ENCODE data around the gene WDR91. TPM values are rescaled to one million over a fixed set of nuclear protein-coding genes. Genes with fewer than 3 reads are reported as not detected.

The WDR91 gene
- total and polyA plus RNA-seq, 9 donors, result 7.3 to 13.6 (median 9.9) TPM

DNA sequence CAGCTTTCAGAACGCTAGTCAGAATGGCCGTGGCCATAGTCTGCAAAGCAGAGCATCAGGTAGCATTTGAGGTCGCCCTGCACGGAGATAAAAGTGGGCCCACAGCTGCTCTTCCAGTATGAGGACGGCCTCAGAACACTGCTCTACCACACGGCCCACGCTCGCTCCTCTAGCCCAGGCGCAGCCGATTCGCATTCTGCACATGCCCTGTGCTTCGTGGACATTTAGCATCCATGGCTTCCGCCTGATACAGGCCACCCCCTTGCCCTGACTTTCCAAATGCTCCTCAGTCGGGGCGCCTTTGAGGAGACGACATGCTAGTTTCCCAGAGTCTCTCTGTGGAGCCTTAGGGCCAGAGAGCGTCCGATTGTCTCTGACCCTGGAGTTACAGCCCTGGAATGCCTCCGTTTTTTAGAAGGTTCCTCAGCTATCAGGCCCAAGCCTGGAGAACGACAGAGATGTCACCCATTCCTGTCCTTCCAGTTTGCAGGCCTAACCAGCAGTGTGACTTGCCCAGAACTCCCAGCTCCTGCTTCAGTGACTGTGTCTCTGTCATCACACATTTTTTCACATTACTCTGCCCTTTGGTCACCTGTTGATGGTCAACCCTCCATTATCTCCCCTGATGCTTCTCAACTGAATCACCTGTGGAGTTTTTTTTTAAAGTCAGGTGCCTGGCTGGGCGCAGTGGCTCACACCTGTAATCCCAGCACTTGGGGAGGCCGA is 36.6 kb upstream of the WDR91 start:
- Histone ChIP-seq H3K9me3 (replicated peaks; ENCODE audit: control insufficient read depth, low read depth, low read length) (no peaks in the 10 kb centered on the region), H3K4me3 (ENCODE audit: low read length) (no peak overlapping the region), H3K27ac (ENCODE audit: low read length) (no peak overlapping the region), H3K4me1 (ENCODE audit: control insufficient read depth, insufficient read depth, low read length) (no peaks in the 10 kb centered on the region), H3K27me3 (ENCODE audit: control insufficient read depth, insufficient read depth, low read length) (no peaks in the 10 kb centered on the region), H3K36me3 (ENCODE audit: control insufficient read depth, insufficient read depth, low read length) (no peaks in the 10 kb centered on the region)
- no peak for DNase-seq
- WGBS (ENCODE audit: insufficient coverage), result 93% methylated on average over 19 of the region's 22 CpGs

DNA sequence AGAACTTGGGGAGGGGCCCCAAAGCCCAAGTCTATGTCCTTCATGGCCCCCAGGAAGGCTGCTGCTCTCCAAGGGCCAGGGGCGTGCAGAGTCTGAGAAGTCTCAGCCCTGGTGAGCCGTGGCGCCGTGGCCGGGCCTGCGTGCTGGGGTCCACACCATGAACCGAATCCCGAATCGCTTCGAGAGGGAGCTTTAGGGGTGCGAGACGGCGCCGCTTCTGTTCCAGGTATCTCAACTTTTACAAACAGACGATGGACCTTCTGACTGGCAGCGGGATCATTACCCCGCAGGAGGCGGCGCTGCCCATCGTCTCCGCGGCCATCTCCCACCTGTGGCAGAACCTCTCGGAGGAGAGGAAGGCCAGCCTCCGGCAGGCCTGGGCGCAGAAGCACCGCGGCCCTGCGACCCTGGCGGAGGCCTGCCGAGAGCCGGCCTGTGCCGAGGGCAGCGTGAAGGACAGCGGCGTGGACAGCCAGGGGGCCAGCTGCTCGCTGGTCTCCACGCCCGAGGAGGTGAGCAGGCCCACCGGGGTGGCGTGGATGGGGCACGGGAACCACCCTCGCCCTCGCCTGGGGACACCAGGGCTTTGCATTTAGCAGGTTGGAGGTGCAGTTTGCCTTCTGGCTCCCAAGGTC is 35.0 kb upstream of the WDR91 start:
- H3K36me3 ChIP-seq (ENCODE audit: control insufficient read depth, insufficient read depth, low read length), result no peaks in the 10 kb centered on the region
- no peak overlapping the region for H3K27ac ChIP-seq (ENCODE audit: low read length)
- no peak for DNase-seq
- H3K9me3 ChIP-seq (replicated peaks; ENCODE audit: control insufficient read depth, low read depth, low read length), result no peaks in the 10 kb centered on the region
- 94% methylated on average over 43 of the region's 43 CpGs for WGBS (ENCODE audit: insufficient coverage)
- no peaks in the 10 kb centered on the region for H3K4me1 ChIP-seq (ENCODE audit: control insufficient read depth, insufficient read depth, low read length)
- no peaks in the 10 kb centered on the region for H3K27me3 ChIP-seq (ENCODE audit: control insufficient read depth, insufficient read depth, low read length)
- no peak overlapping the region for H3K4me3 ChIP-seq (ENCODE audit: low read length)

DNA sequence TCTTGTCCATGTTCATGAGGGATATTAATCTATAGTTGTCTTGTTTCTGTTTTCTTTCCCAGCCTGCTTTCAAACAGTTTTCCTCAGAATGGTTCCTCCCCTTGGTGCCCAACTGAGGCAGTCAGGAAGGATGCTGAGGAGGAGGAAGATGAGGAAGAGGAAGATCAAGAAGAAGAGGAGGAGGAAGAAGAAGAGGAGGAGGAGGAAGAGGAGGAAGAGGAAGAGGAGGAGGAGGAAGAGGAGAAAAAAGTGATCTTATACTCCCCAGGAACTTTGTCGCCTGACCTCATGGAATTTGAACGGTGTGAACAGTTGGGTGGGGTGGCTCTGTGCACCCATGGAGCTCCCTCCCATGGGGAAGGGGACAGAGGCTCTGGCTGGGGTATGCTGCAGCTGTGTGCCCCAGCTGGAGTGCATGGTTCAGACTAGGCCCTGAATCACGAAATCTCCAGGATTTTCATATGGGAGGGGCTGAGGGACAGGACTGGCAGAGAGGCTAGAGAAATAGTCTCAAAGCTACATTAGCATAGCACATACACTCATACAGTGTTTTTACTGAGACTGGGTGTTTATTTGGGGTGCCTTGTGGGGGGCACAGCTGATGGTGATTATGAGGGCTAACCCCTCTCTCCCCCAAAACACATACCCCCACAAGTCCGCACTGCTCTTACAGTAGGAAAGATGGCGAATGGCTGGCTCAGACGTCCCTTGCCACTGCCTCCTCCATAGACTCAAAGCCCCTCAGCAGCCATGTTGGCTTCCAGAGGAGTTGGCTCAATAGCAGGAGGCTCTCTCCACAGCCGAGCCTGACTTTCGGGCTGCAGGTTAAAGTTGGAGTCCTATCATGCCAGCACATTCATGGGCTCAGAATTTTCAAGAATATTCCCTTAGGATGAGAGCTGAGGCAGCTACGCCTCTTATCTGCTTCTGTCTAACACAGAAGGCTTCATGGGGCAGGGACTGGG is 34.2 kb upstream of the WDR91 start:
- no peak for DNase-seq
- Histone ChIP-seq H3K4me1 (ENCODE audit: control insufficient read depth, insufficient read depth, low read length) (peaks cover 3% of the 10 kb centered on the region), H3K27ac (ENCODE audit: low read length) (no peak overlapping the region), H3K27me3 (ENCODE audit: control insufficient read depth, insufficient read depth, low read length) (no peaks in the 10 kb centered on the region), H3K9me3 (replicated peaks; ENCODE audit: control insufficient read depth, low read depth, low read length) (no peaks in the 10 kb centered on the region), H3K36me3 (ENCODE audit: control insufficient read depth, insufficient read depth, low read length) (no peaks in the 10 kb centered on the region), H3K4me3 (ENCODE audit: low read length) (no peak overlapping the region)
- WGBS (ENCODE audit: insufficient coverage), result 91% methylated on average over 6 of the region's 9 CpGs

DNA sequence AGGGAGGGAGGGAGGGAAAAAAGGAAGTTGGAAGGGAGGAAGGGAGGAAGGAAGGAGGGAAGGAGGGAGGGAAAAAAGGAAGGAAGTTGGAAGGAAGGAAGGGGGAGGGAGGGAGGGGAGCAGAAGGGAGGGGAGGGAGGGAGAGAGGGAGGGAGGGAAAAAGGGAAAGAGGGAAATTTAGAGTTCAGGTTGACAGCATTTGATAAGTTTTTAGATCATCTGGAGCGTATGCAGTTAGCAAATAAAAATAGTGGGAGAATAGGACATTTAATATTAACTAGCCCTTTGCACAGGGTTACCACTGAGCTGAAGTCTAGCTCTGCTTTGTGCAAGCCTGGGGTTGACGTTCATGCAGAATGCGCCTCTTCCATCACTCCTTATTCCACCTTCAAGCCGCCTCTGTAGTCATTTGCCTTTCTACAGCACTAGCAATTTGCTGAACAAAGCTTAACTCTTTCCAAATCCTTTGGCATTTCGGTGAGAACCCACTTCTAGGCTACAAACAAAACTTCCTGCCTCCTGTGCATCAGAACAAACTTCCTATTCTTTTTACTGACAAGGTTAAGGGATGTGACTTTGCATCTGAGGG is 30.9 kb upstream of the WDR91 start:
- Histone ChIP-seq H3K27ac (ENCODE audit: low read length) (no peak overlapping the region), H3K36me3 (ENCODE audit: control insufficient read depth, insufficient read depth, low read length) (no peaks in the 10 kb centered on the region), H3K4me1 (ENCODE audit: control insufficient read depth, insufficient read depth, low read length) (peaks cover 10% of the 10 kb centered on the region), H3K27me3 (ENCODE audit: control insufficient read depth, insufficient read depth, low read length) (no peaks in the 10 kb centered on the region), H3K4me3 (ENCODE audit: low read length) (no peak overlapping the region), H3K9me3 (replicated peaks; ENCODE audit: control insufficient read depth, low read depth, low read length) (no peaks in the 10 kb centered on the region)
- no peak for DNase-seq
- WGBS (ENCODE audit: insufficient coverage), result 63% methylated on average over 3 of the region's 5 CpGs

DNA sequence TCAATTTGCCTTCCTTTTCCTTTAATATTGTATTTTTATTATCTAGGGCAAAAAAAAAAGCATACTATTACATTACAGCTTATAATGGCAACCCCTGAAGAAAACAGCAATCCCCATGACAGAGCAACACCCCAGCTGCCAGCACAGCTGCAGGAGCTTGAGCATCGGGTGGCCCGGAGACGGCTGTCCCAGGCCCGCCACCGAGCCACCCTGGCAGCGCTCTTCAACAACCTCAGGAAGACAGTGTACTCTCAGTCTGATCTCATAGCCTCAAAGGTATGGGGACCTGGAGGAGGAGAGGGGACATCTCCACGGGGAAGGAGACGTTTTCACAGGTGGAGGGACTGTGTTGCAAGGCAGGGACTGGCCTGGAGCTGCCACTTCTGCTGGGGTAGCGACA is 29.1 kb upstream of the WDR91 start:
- no peaks in the 10 kb centered on the region for H3K36me3 ChIP-seq (ENCODE audit: control insufficient read depth, insufficient read depth, low read length)
- H3K4me3 ChIP-seq (ENCODE audit: low read length), result no peak overlapping the region
- peaks cover 10% of the 10 kb centered on the region for H3K4me1 ChIP-seq (ENCODE audit: control insufficient read depth, insufficient read depth, low read length)
- no peak overlapping the region for H3K27ac ChIP-seq (ENCODE audit: low read length)
- no peaks in the 10 kb centered on the region for H3K27me3 ChIP-seq (ENCODE audit: control insufficient read depth, insufficient read depth, low read length)
- H3K9me3 ChIP-seq (replicated peaks; ENCODE audit: control insufficient read depth, low read depth, low read length), result no peaks in the 10 kb centered on the region
- peak; percentile 45 for DNase-seq
- WGBS (ENCODE audit: insufficient coverage), result 69% methylated on average over 2 of the region's 9 CpGs

DNA sequence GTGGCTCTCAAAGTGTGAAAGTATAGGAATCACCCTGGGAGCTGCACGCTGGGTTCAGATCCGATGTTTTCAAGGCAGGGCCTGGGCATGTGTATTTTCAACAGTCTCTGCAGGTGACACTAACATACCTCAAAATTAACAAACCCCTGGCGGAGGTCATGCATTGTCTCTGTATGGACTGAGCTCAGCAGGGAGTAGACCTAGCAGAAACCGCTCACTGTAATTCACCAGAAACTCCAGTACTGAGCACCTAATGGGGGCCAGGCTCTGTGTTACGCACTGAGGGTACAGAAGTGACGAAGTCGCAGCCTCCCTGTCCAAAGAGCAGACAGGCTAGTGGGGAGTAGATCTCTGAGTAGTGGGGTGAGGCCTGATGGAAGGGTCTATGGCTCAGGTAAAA is 27.9 kb upstream of the WDR91 start:
- Histone ChIP-seq H3K9me3 (replicated peaks; ENCODE audit: control insufficient read depth, low read depth, low read length) (no peaks in the 10 kb centered on the region), H3K27ac (ENCODE audit: low read length) (no peak overlapping the region), H3K27me3 (ENCODE audit: control insufficient read depth, insufficient read depth, low read length) (no peaks in the 10 kb centered on the region), H3K4me3 (ENCODE audit: low read length) (no peak overlapping the region), H3K36me3 (ENCODE audit: control insufficient read depth, insufficient read depth, low read length) (no peaks in the 10 kb centered on the region), H3K4me1 (ENCODE audit: control insufficient read depth, insufficient read depth, low read length) (peaks cover 10% of the 10 kb centered on the region)
- WGBS (ENCODE audit: insufficient coverage), result 82% methylated on average over 4 of the region's 7 CpGs
- no peak for DNase-seq

DNA sequence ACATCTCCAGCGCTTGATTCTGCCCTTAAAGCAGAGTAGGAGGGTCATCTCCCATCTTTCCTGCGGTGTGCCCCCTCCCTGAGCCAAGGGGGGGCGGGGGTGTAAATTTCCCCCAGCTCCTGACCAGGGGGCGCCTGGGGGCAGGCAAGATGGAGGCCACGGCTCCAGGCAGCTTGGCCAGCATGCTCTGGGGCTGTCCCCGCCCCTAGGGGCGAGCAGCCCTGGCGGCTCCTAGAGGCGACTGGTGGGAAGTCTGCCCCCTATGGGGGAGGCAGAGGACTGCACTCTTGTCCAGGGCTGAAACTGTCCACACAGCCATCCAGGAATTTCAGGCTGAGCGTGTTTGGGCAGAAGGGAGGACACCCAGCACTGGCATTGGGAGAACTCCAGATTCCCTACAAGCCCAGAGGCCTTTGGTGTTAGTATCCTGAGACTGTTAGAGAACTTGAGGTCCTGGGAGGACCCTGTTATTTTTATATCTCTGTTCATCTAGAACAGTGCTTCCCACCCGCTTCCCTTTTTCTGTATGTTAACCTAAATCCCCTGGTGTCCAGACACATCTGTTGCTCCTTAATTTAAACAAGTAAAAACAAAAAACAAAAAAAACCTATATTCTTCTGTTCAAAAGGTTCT is 26.9 kb upstream of the WDR91 start:
- H3K4me3 ChIP-seq (ENCODE audit: low read length), result no peak overlapping the region
- peaks cover 10% of the 10 kb centered on the region for H3K4me1 ChIP-seq (ENCODE audit: control insufficient read depth, insufficient read depth, low read length)
- H3K27ac ChIP-seq (ENCODE audit: low read length), result no peak overlapping the region
- 88% methylated on average over 8 of the region's 11 CpGs for WGBS (ENCODE audit: insufficient coverage)
- H3K36me3 ChIP-seq (ENCODE audit: control insufficient read depth, insufficient read depth, low read length), result no peaks in the 10 kb centered on the region
- H3K9me3 ChIP-seq (replicated peaks; ENCODE audit: control insufficient read depth, low read depth, low read length), result no peaks in the 10 kb centered on the region
- no peak for DNase-seq
- no peaks in the 10 kb centered on the region for H3K27me3 ChIP-seq (ENCODE audit: control insufficient read depth, insufficient read depth, low read length)

DNA sequence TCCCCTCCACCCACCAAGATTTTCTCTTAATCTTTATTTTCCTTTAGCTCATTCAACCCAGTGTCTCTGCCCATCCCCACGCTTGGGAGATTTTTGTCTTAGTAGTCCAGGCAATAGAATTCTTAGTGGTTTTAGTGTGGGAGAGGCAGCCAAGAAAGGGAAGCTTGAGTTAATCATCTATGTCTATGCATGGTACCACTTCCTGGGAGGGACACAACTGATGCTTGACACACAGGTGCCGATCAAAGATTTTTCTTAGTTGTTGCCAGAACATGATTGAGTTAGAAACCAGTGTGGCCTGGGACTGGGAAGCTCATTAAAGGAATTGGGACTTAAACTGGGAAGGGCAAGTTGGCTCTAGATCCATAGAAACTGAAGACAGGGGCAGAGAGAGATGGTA is 25.4 kb upstream of the WDR91 start:
- no peak overlapping the region for H3K27ac ChIP-seq (ENCODE audit: low read length)
- no peaks in the 10 kb centered on the region for H3K27me3 ChIP-seq (ENCODE audit: control insufficient read depth, insufficient read depth, low read length)
- 85% methylated on average over 1 of the region's 2 CpGs for WGBS (ENCODE audit: insufficient coverage)
- DNase-seq, result no peak
- no peaks in the 10 kb centered on the region for H3K9me3 ChIP-seq (replicated peaks; ENCODE audit: control insufficient read depth, low read depth, low read length)
- no peaks in the 10 kb centered on the region for H3K36me3 ChIP-seq (ENCODE audit: control insufficient read depth, insufficient read depth, low read length)
- H3K4me1 ChIP-seq (ENCODE audit: control insufficient read depth, insufficient read depth, low read length), result peaks cover 10% of the 10 kb centered on the region
- no peak overlapping the region for H3K4me3 ChIP-seq (ENCODE audit: low read length)

DNA sequence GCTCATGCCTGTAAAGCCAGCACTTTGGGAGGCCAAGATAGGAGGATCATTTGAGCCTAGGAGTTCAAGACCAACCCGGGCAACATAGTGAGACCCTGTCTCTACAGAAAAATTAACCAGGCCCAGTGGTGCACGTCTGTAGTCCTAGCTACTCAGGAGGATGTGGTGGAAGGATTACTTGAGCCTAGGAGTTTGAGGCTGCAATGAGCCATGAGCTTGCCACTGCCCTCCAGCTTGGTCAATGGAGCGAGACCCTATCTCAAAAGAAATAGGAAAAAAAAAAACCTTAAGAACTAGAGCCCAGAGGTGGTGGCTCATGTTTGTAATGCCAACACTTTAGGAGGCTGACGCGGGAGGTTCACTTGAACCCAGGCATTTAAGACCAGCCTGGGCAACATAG is 24.5 kb upstream of the WDR91 start:
- Histone ChIP-seq H3K4me1 (ENCODE audit: control insufficient read depth, insufficient read depth, low read length) (peaks cover 10% of the 10 kb centered on the region), H3K9me3 (replicated peaks; ENCODE audit: control insufficient read depth, low read depth, low read length) (no peaks in the 10 kb centered on the region), H3K36me3 (ENCODE audit: control insufficient read depth, insufficient read depth, low read length) (no peaks in the 10 kb centered on the region), H3K27ac (ENCODE audit: low read length) (no peak overlapping the region), H3K27me3 (ENCODE audit: control insufficient read depth, insufficient read depth, low read length) (peaks cover 2% of the 10 kb centered on the region), H3K4me3 (ENCODE audit: low read length) (no peak overlapping the region)
- 100% methylated on average over 1 of the region's 5 CpGs for WGBS (ENCODE audit: insufficient coverage)
- DNase-seq, result no peak

All from muscle of leg (tissue), 11 donors.